GM18519 (cell line): ENCODE measurements around the gene CLEC11A.
"Not testable (repeated sequence)": the region's sequence is repeated elsewhere in the genome, so short reads cannot be mapped to it uniquely, and the experiment has no call there.

ENCODE experiments used
- ATAC-seq: cut with Tn5 transposase; IDR thresholded peaks from one replicate; pipeline ENCODE4 v1.9.1; 2021; ENCODE audit warnings: mild to moderate bottlenecking, moderate library complexity; ENCODE audit not compliant: unreplicated experiment, low FRiP score

CLEC11A gene

GRCh38 chr19:50753879-50754278 lies 30.7 kb downstream of the CLEC11A start:
- no peak for ATAC-seq

DNA sequence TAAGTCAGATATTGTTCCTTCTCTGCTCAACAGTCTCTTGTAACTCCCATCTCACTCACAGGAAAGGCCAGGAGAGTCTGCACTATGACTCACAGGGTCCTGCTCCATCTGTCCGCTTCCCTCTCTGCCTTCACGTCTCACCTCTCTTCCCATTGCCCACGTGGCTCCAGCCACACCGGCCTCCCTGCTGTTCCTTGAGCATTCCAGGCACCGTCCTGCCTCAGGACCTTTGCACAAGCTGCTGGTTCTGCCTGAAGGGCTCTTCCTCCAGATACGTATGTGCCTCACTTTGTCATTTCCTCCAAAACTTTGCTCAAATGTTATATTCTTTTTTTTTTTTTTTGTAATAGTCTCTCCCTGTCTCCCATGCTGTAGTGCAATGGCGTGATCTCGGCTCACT lies 33.1 kb downstream of the CLEC11A start:
- not testable (repeated sequence) for ATAC-seq

GRCh38 chr19:50757624-50758023 lies 34.5 kb downstream of the CLEC11A start:
- not testable (repeated sequence) for ATAC-seq

DNA sequence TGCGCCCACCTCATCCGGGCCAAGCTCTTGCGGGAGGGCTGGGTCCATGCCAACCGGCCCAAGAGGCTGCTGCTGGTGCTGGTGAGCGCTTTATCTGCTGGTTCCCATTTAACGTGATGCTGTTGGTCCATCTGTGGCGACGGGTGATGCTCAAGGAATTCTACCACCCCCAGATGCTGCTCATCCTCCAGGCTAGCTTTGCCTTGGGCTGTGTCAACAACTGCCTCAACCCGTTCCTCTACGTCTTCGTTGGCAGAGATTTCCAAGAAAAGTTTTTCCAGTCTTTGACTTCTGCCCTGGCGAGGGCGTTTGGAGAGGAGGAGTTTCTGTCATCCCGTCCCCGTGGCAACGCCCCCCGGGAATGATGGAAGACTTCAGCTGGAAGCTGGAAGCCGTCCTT lies 35.9 kb downstream of the CLEC11A start:
- not testable (repeated sequence) for ATAC-seq

DNA sequence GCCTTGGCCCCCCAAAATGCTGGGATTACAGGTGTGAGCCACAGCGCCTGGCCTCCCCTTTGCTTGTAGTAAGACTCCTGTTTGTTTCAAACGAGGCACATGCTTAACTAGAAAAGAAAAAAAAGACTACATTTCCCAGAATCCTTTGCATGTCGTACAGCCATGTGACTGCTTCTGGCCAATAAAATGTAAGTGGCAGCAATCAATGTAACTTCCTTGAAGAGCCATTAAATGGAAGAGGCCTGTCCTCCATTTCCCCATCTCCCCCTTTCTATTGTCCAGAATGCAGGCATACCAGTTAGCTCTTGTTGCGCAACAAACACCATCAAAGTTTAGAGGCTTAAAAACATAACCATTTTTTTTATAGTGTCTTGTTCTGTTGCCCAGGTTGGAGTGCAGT lies 36.7 kb downstream of the CLEC11A start:
- no peak for ATAC-seq

- not testable (repeated sequence) for ATAC-seq
Measured at GRCh38 chr19:50761501-50761900, 38.3 kb downstream of the CLEC11A start.

GRCh38 chr19:50763521-50763920 lies 40.4 kb downstream of the CLEC11A start:
- ATAC-seq: not testable (repeated sequence)

DNA sequence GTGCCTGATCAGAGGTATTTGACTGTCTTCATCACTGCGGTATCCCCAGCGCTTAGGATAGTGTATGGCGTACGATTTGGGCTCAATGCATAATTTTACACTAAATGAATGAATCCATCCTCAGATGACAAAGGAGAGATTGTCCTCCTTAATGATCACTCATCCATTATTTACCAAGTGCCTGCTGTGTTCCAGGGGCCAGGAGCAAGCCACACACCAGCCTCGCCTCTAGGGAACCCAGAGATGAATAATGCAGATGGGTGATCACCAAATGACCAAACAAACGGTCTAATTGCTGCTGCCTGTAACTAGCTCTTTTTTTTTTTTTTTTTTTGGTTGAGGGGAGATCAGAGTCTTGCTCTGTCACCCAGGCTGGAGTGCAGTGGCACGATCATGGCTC lies 41.2 kb downstream of the CLEC11A start:
- no peak for ATAC-seq

- ATAC-seq: not testable (repeated sequence)
Measured at GRCh38 chr19:50766746-50767145, 43.6 kb downstream of the CLEC11A start.

- ATAC-seq: not testable (repeated sequence)
Measured at GRCh38 chr19:50767263-50767662, 44.1 kb downstream of the CLEC11A start.

DNA sequence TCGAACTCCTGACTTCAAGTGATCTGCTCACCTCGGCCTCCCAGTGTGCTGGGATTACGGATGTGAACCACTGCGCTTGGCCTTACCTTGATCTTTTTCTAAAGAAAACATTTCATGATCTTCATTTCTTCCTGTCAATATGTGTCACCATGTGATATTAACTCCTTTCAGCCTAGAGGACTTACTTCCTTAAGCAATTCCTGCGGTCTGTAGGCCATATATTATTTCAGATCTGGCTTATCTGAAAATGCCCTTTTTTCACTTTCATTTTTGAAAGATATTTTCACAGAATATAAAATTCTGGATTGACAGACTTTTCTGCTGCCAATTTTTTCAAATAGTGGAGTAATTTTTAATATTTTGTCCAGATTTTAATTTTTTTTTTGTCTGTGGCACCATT lies 45.1 kb downstream of the CLEC11A start:
- ATAC-seq: no peak

GRCh38 chr19:50770164-50770563 lies 47.0 kb downstream of the CLEC11A start, which contains the start of gene GPR32:
Gene GPR32 (plus strand): TSS chr19:50770464. CDS start chr19:50770601, 137 bp downstream.
- not testable (repeated sequence) for ATAC-seq

- no peak for ATAC-seq
Measured at GRCh38 chr19:50770888-50771287, 47.7 kb downstream of the CLEC11A start.

DNA sequence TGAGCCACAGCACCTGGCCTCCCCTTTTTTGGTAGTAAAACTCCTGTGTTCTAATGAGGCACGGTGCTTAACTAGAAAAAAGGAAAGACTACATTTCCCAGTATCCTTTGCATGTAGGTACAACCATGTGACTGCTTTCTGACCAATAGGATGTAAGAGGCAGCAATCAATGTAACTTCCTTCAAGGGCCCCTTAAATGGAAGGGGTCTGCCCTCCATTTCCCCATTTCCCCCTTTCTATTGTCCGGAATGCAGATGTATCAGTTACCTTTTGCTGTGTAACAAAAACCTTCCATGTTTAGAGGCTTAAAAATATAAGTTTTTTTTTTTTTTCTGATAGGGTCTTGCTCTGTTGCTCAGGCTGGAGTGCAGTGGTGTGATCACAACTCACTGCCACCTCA lies 49.3 kb downstream of the CLEC11A start:
- ATAC-seq: no peak

GRCh38 chr19:50772912-50773311 lies 49.7 kb downstream of the CLEC11A start:
- ATAC-seq: not testable (repeated sequence)

GRCh38 chr19:50773454-50773853 lies 50.3 kb downstream of the CLEC11A start:
- not testable (repeated sequence) for ATAC-seq
